Activated CD4-positive, alpha-beta T cell treated with anti-CD3 and anti-CD28 coated beads, Interleukin-2, Interleukin-6, amounts not matched to agents 100 ng/mL and 50 ng/mL, durations not matched to agents 16 hours and 8 hours (primary cell): ENCODE results near the gene SEL1L3.
"Not testable (repeated sequence)": the region's sequence is repeated elsewhere in the genome, so short reads cannot be mapped to it uniquely, and the experiment has no call there.

Source experiments
- DNase-seq: peaks from one replicate; pipeline ENCODE4 v3.0.0-alpha.2; 2020

Gene SEL1L3

GRCh38 chr4:25879091-25879584 is 16.4 kb upstream of the SEL1L3 start:
- DNase-seq = no peak

DNA sequence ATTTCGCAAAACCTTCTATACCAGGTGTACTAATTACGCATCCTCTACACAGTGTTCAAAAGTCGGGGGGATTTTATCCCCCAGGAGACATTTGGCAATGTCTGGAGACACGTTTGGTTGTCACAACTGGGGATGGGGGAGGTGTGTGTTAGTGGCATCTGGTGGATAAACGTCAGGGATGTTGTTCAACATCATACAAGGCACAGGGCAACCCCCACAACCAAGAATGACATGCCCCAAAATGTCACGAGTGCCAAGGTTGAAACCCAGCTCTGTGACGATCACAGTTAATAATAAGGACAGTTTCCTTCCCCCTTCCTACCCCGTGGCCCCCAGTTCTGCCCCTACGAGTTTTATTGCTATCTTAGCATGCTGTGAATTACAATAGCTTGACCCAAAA is 15.9 kb upstream of the SEL1L3 start:
- DNase-seq = no peak

DNA sequence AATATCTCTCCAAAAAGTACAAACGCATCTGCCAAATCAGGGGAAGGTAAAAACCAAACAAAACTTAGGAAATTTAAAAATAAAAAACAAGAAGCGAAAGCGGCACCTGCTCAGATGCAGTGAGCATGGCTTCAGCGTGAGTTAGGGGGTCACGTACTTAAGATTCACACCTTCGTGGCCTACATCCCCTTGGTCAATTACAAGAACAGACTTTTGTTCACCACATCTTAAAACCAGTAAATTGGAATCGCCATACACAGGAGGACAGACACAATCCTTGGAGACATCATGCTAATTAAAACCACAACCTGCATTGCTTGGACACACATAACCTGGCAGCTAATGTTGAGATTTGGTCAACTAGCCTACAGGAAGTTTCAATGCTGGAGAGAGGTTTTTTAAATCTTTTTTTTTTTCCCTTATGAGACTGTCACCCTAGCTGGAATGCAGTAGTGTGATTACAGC is 12.5 kb upstream of the SEL1L3 start:
- DNase-seq = no peak

GRCh38 chr4:25874655-25875054 is 11.9 kb upstream of the SEL1L3 start:
- DNase-seq = no peak

GRCh38 chr4:25873632-25874129 is 10.9 kb upstream of the SEL1L3 start:
- DNase-seq = no peak

- no peak for DNase-seq
These were observed 10.3 kb upstream of the SEL1L3 start for GRCh38 chr4:25872851-25873631.

GRCh38 chr4:25870081-25870480 is 7.3 kb upstream of the SEL1L3 start:
- no peak for DNase-seq

DNA sequence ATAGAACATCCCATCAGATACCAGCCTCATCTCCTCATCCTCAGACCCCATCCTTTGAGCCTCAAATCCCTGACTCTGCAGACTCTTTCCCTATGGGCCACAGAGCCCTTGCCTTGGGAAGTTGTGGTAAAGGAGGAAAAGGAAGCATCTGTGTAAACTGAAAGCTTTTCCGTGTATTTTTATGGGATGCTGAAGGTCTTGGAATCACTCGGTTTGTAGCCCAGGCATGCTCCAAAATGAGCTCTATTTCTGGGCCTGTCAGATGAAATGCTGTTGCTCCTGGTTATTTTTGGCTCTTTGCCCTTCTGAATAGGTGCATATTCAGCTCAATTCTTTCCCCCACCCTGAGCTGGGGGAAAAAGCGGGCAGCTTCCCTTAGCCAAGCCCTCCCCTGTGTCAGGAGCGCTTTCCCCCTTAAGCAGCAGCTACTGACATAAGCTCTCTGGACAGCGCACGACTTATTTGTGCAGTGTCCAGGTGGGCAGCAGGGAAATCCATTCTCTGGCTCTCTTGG is 5.0 kb upstream of the SEL1L3 start:
- DNase-seq = no peak

DNA sequence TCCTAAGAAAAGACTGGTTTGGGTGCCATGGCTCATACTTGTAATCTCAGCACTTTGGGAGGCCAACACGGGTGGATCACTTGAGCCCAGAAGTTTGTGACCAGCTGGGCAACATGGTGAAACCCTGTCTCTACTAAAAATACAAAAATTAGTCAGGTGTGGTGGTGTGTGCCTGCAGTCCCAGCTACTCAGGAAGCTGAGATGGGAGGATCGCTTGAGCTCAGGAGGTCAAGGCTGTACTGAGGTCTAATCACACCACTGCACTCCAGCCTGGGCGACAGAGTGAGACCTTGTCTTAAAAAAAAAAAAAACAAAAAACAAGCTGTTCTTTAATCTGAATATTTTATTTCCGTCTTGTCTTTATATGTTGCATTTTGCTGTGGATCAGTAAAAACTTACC is 3.6 kb upstream of the SEL1L3 start:
- not testable (repeated sequence) for DNase-seq

DNA sequence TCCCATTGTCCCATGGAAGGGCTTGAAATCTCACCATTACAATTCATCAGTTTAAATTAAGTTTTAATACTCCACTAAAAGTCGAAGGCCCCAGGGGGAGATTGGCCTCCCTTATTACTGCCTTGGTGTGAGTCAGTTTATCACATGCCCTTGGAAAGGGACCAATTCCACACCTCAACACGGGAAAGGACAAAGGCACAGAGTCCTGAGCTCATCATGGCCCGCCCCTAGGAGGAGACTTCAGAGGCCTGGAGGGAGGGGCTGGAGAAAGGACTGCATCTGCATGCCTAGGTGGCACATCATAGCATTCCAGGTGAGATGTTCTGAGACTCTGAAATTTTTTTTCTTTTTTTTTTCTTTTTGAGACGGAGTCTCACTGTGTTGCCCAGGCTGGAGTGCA is 2.8 kb upstream of the SEL1L3 start:
- DNase-seq = no peak

GRCh38 chr4:25863831-25864418 is 1.1 kb upstream of the SEL1L3 start:
- DNase-seq = no peak

DNA sequence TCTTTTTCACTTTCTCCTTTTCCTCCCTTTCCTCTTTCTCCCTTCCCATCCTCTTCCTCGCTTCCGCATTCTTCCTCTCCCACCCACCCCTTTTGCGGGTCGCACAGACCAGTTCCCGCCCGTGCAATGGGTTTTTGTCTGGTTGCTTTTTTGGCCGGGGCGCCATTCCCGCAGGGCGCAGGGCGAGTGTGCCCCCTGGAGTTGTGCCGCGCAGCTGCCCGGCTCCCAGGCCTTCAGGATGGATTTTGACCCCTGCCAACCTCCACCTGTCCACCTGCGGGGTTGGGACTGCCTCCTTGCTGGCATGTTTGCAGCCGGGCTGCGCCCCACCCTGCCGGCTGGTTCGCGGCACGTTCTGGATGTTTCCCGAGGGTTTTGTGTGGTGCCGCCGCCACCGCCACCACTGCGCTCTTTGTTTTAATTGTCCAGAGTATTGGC is 578 bp upstream of the SEL1L3 start:
- DNase-seq = peak; percentile 34

GRCh38 chr4:25861951-25862410 is 807 bp downstream of the SEL1L3 start:
- peak; percentile 71 for DNase-seq

GRCh38 chr4:25861280-25861950 is 1.4 kb downstream of the SEL1L3 start:
- DNase-seq = peak; percentile 16

- peak; percentile 49 for DNase-seq
These were observed 2.1 kb downstream of the SEL1L3 start for GRCh38 chr4:25860586-25861279.

GRCh38 chr4:25859429-25860148 is 3.2 kb downstream of the SEL1L3 start:
- DNase-seq = peak; percentile 66

DNA sequence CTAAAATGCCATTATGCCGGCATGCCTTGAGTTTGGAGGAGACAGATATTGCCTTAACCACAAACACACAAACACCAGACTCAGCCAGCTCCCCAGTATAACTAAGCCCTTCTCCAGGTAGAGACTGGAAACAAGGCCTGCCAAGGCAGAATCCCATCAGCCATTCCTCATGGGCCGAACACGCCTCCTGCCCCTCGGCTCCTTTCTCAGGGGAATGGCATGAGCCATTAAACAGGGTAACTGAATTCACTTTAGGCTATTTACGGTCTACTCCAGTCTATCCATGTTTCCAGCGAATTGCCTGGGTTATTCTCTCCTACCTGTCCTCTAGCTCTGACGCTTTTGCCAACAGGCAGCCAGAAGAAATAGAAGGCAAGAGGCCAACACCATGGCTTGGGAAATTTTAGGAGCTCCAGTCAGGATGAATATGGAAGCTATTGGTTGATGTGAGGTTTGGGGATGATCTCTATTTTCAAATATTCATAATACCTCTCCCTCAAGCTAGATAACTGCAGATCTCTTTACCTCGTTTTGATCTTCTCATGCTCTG is 4.9 kb downstream of the SEL1L3 start:
- DNase-seq = no peak

GRCh38 chr4:25857403-25857802 is 5.4 kb downstream of the SEL1L3 start:
- no peak for DNase-seq

GRCh38 chr4:25856756-25857155 is 6.0 kb downstream of the SEL1L3 start:
- no peak for DNase-seq

- no peak for DNase-seq
These were observed 10.7 kb downstream of the SEL1L3 start for GRCh38 chr4:25852103-25852502.

GRCh38 chr4:25847329-25847728 is 15.5 kb downstream of the SEL1L3 start:
- DNase-seq = no peak
